Prostate gland (tissue), 2 donors: ENCODE results near the gene FAM32A.

ENCODE experiments used
- POLR2A ChIP-seq: fragments of 450-650 bp; IDR thresholded peaks from one replicate; pipeline ENCODE4 v1.6.1; 2016; ENCODE audit warnings: antibody characterized with exemption, mild to moderate bottlenecking
- POLR2AphosphoS5 ChIP-seq: sonication (generic); formaldehyde crosslinking; IDR thresholded peaks from one replicate; pipeline ENCODE4 v1.6.1; 2017; ENCODE audit warnings: antibody characterized with exemption
- TF ChIP-seq, protein P1 (sequence below), 4 experiments: fragments of 200-600 bp in 2 of 4; fragments of 450-650 bp in 2 of 4; sonication (generic) in 2 of 4; IDR thresholded peaks; 1 replicate in 3 of 4; 2 replicates in 1 of 4; pipeline ENCODE4 v1.5.1; 2016 to 2019; ENCODE audit warnings: antibody characterized with exemption in 4 of 4, mild to moderate bottlenecking in 2 of 4, moderate library complexity in 2 of 4

DNA sequence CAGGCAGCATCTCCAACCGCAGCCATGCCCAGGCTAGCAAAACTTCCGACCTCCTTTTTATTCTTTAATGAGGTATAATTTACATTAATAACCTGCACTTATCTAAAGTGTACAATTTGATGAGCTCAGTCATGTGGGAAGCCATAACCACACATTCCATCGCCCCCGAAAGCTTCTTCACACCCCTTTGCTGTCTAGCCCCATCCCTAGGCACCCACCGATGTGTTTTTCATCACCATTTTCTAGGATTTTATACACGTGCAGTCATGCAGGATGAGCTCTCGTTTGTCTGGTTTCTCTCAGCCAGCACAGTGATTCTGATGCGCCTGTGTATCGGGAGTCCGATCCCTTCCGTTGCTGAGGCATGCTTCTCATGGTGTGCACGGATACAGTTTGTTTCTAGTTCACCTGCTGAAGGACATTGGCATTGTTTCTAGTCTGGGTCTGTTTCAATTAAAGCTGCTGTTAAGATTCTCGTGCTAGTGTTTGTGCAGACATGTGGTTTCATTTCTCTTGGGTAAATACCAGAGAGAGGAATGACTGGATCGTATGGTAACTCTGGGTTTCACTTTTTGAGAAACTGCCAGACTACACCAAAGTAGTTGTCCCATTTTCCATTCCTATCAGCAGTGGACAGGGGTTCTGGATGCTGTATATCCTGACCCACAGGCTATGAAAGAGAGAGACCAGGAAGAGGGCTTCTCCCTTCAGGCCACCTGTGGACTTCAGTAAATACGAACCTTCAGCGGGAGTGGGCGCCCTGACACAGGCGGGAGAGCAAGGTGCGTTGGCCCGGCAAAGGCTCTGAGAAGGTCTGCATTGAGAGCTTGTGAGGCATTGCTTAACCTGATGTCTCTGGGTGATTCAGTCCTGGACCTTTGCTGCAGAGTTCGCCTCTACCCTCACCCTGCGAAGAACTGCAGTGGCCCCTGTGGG lies 17.4 kb downstream of the FAM32A start:
- TF ChIP-seq, protein P1, sequence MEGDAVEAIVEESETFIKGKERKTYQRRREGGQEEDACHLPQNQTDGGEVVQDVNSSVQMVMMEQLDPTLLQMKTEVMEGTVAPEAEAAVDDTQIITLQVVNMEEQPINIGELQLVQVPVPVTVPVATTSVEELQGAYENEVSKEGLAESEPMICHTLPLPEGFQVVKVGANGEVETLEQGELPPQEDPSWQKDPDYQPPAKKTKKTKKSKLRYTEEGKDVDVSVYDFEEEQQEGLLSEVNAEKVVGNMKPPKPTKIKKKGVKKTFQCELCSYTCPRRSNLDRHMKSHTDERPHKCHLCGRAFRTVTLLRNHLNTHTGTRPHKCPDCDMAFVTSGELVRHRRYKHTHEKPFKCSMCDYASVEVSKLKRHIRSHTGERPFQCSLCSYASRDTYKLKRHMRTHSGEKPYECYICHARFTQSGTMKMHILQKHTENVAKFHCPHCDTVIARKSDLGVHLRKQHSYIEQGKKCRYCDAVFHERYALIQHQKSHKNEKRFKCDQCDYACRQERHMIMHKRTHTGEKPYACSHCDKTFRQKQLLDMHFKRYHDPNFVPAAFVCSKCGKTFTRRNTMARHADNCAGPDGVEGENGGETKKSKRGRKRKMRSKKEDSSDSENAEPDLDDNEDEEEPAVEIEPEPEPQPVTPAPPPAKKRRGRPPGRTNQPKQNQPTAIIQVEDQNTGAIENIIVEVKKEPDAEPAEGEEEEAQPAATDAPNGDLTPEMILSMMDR (IDR thresholded peaks at IDR 0.05) = no peak
- TF ChIP-seq POLR2A (no peak), POLR2AphosphoS5 (peak; percentile 53)
